Measurements from ENCODE around the gene SIM2. TPM values are rescaled to one million over a fixed set of nuclear protein-coding genes. Genes with fewer than 3 reads are reported as not detected.

The SIM2 gene
- total and polyA plus RNA-seq, 2 of the 13 experiments (the other 11 are each of a cell fraction or from before 2014, with no cell fraction given) = 0.36 to 0.53 TPM

- ATAC-seq = peak; percentile 54
- BruUV-seq (replicated peaks) = no TSS peak
- H3K79me2 ChIP-seq (ENCODE audit: insufficient read depth, low read length) = no peaks in the 10 kb centered on the region
- H3K27ac ChIP-seq (ENCODE audit: extremely low read length, insufficient read depth, low read length) = no peak overlapping the region
- H3K4me1 ChIP-seq (ENCODE audit: insufficient read depth, low read length) = peaks cover 10% of the 10 kb centered on the region
- no peaks in the 10 kb centered on the region for H4K20me1 ChIP-seq (ENCODE audit: insufficient read depth, low read length)
- in situ Hi-C loops (cut with HindIII; ENCODE audit: extremely low pct_ligation_motif_present, low pct_unique_long_range_greater_than_20kb) = no loop called here
- peak overlapping the region; percentile 50 to 73 (median 57); a peak in 5 of 6 replicates for H3K4me3 ChIP-seq (replicated peaks in 1 of 3; ENCODE audit: insufficient read depth in 1 of 3, low read depth in 2 of 3, low read length in 3 of 3)
- no peak for FAIRE-seq
- POLR2A ChIA-PET = no interaction called here
- no peaks in the 10 kb centered on the region for H3K9me3 ChIP-seq (ENCODE audit: low read length)
- no CpG with 5 or more reads among the region's 62 CpGs for WGBS (ENCODE audit: low lambda C conversion rate)
- H3K27me3 ChIP-seq (ENCODE audit: control insufficient read depth in 1 of 2, insufficient read depth in 2 of 2, low read length in 2 of 2) = peaks cover 10 to 88% of the 10 kb centered on the region in 2 experiments
- no peak for DNase-seq (ENCODE audit: low spot score)
- H3K36me3 ChIP-seq (replicated peaks in 1 of 2; ENCODE audit: control insufficient read depth in 1 of 2, insufficient read depth in 2 of 2, low read length in 2 of 2) = no peaks in the 10 kb centered on the region
- 0 out of 2 replicates have a peak overlapping the region, but pooled peaks have one; percentile 15 for H3K9ac ChIP-seq (ENCODE audit: insufficient read depth, low read depth, low read length)
- intact Hi-C loops (cut with micrococcal nuclease; ENCODE audit: unreplicated experiment) = no loop called here
- H3K4me2 ChIP-seq (ENCODE audit: low read depth, low read length) = peak overlapping the region; percentile 92
- H2AFZ ChIP-seq (ENCODE audit: low read length) = no peak overlapping the region
- CTCF ChIA-PET (ENCODE audit: low intra/inter-chr PET ratio, low total read pairs) = no interaction called here
- TF ChIP-seq, protein P1, sequence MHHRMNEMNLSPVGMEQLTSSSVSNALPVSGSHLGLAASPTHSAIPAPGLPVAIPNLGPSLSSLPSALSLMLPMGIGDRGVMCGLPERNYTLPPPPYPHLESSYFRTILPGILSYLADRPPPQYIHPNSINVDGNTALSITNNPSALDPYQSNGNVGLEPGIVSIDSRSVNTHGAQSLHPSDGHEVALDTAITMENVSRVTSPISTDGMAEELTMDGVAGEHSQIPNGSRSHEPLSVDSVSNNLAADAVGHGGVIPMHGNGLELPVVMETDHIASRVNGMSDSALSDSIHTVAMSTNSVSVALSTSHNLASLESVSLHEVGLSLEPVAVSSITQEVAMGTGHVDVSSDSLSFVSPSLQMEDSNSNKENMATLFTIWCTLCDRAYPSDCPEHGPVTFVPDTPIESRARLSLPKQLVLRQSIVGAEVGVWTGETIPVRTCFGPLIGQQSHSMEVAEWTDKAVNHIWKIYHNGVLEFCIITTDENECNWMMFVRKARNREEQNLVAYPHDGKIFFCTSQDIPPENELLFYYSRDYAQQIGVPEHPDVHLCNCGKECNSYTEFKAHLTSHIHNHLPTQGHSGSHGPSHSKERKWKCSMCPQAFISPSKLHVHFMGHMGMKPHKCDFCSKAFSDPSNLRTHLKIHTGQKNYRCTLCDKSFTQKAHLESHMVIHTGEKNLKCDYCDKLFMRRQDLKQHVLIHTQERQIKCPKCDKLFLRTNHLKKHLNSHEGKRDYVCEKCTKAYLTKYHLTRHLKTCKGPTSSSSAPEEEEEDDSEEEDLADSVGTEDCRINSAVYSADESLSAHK (CRISPR knock-in tag; IDR thresholded peaks at IDR 0.05; ENCODE audit: borderline replicate concordance) = no peak
- TF ChIP-seq ELF4 (CRISPR knock-in tag; IDR thresholded peaks at IDR 0.05; ENCODE audit: borderline replicate concordance) (no peak), MEF2D (CRISPR knock-in tag; IDR thresholded peaks at IDR 0.05) (no peak), ZNF678 (CRISPR knock-in tag; IDR thresholded peaks at IDR 0.05) (no peak), ZNF121 (CRISPR knock-in tag; IDR thresholded peaks at IDR 0.05) (no peak), POGZ (CRISPR knock-in tag; IDR thresholded peaks at IDR 0.05) (no peak), FOSL2 (CRISPR knock-in tag; IDR thresholded peaks at IDR 0.05) (no peak), PCBP2 (optimal IDR thresholded peaks at IDR 0.05; ENCODE audit: low read depth, low read length, poor library complexity, severe bottlenecking) (no peak), CCDC6 (CRISPR knock-in tag; IDR thresholded peaks at IDR 0.05) (no peak), ZBTB3 (CRISPR knock-in tag; IDR thresholded peaks at IDR 0.05; ENCODE audit: borderline replicate concordance, low read depth) (no peak), NKX3-1 (CRISPR knock-in tag; IDR thresholded peaks at IDR 0.05) (no peak), MXD3 (CRISPR knock-in tag; IDR thresholded peaks at IDR 0.05) (0 out of 2 replicates have a peak, but pooled peaks have one; percentile 11), ZNF614 (CRISPR knock-in tag; IDR thresholded peaks at IDR 0.05; ENCODE audit: borderline replicate concordance) (no peak), ZNF496 (CRISPR knock-in tag; IDR thresholded peaks at IDR 0.05; ENCODE audit: insufficient replicate concordance) (no peak), ZNF333 (CRISPR knock-in tag; IDR thresholded peaks at IDR 0.05; ENCODE audit: borderline replicate concordance) (no peak), NFYC (CRISPR knock-in tag; IDR thresholded peaks at IDR 0.05) (no peak), ZUFSP (CRISPR knock-in tag; IDR thresholded peaks at IDR 0.05; ENCODE audit: borderline replicate concordance) (no peak), MTF2 (CRISPR knock-in tag; IDR thresholded peaks at IDR 0.05; ENCODE audit: borderline replicate concordance) (peak; percentile 85)
- TF ChIP-seq, protein P2, sequence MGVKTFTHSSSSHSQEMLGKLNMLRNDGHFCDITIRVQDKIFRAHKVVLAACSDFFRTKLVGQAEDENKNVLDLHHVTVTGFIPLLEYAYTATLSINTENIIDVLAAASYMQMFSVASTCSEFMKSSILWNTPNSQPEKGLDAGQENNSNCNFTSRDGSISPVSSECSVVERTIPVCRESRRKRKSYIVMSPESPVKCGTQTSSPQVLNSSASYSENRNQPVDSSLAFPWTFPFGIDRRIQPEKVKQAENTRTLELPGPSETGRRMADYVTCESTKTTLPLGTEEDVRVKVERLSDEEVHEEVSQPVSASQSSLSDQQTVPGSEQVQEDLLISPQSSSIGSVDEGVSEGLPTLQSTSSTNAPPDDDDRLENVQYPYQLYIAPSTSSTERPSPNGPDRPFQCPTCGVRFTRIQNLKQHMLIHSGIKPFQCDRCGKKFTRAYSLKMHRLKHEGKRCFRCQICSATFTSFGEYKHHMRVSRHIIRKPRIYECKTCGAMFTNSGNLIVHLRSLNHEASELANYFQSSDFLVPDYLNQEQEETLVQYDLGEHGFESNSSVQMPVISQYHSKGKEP (CRISPR knock-in tag; IDR thresholded peaks at IDR 0.05) = no peak
Measured at GRCh38 chr21:36698385-36698980, 432 bp upstream of the SIM2 start.

Data from HepG2 (cell line).